Cardiac muscle cell (in vitro differentiated cells and primary cell): ENCODE data around the gene DBP. TPM values are rescaled to one million over a fixed set of nuclear protein-coding genes. Genes with fewer than 3 reads are reported as not detected.

Source experiments
- DNase-seq, 2 donors: peaks; one replicate each; pipeline versions ENCODE4 v3.0.0 to v3.0.0-alpha.2; 2010 to 2017; ENCODE audit warnings: low read depth in 1 of 2, low spot score in 1 of 2
- H3K27ac ChIP-seq: fragments of 200-600 bp; sonication (generic); 2 replicates; pipeline ENCODE4 v1.5.1; 2016
- H3K27me3 ChIP-seq: fragments of 200-600 bp; sonication (generic); 2 replicates; pipeline ENCODE4 v1.6.0; 2016; ENCODE audit warnings: control low read depth
- H3K36me3 ChIP-seq: fragments of 200-600 bp; sonication (generic); 2 replicates; pipeline ENCODE4 v1.5.1; 2016; ENCODE audit warnings: control low read depth
- H3K4me1 ChIP-seq: fragments of 200-600 bp; sonication (generic); 2 replicates; pipeline ENCODE4 v1.8.1; 2017; ENCODE audit warnings: low read depth, mild to moderate bottlenecking, mixed run types
- H3K4me3 ChIP-seq: fragments of 200-600 bp; sonication (generic); 2 replicates; pipeline ENCODE4 v1.5.1; 2016; ENCODE audit warnings: mild to moderate bottlenecking
- H3K9me3 ChIP-seq: fragments of 200-600 bp; sonication (generic); 2 replicates; pipeline ENCODE4 v1.5.1; 2017; ENCODE audit warnings: low read depth, mild to moderate bottlenecking, control low read depth
- CTCF ChIP-seq: IDR thresholded peaks from 2 replicates; pipeline ENCODE4 v1.5.1; 2012; ENCODE audit warnings: low read depth, mild to moderate bottlenecking, low read length
- polyA plus RNA-seq: library from polyadenylated mRNA; unstranded; fragments of >200 nt; fragmentation: Nextera tagmentation; extraction: Ambion mirVana; gene quantifications from 2 replicates; pipeline ENCODE4 v1.2.1, GENCODE V29; 2016
- total RNA-seq: library from RNA; depleted of rRNA; stranded (reverse); fragments of >200 nt; gene quantifications from 2 replicates; pipeline ENCODE4 v1.2.3, GENCODE V29; 2016

The DBP gene
- total and polyA plus RNA-seq, 2 experiments from 2014 or later: 23.3 to 30.0 TPM

- Histone ChIP-seq H3K36me3 (no peaks in the 10 kb centered on the region), H3K4me1 (peaks cover 8% of the 10 kb centered on the region), H3K27ac (no peak overlapping the region), H3K9me3 (no peaks in the 10 kb centered on the region), H3K4me3 (no peak overlapping the region), H3K27me3 (no peaks in the 10 kb centered on the region)
- DNase-seq: no peak
- no peak for TF ChIP-seq CTCF
These were observed 11.3 kb downstream of the DBP start for GRCh38 chr19:48625891-48626327.

- no peaks in the 10 kb centered on the region for H3K9me3 ChIP-seq
- DNase-seq: peak in 1 of 2 donors; percentile 23
- peak overlapping the region; percentile 62 for H3K4me3 ChIP-seq
- H3K27me3 ChIP-seq: no peaks in the 10 kb centered on the region
- H3K27ac ChIP-seq: peak overlapping the region; percentile 55
- TF ChIP-seq CTCF: no peak
- peaks cover 8% of the 10 kb centered on the region for H3K4me1 ChIP-seq
- no peaks in the 10 kb centered on the region for H3K36me3 ChIP-seq
These were observed 12.1 kb downstream of the DBP start for GRCh38 chr19:48624791-48625723.

GRCh38 chr19:48624067-48624594 is 13.0 kb downstream of the DBP start:
- no peaks in the 10 kb centered on the region for H3K36me3 ChIP-seq
- peak overlapping the region; percentile 80 for H3K27ac ChIP-seq
- no peaks in the 10 kb centered on the region for H3K27me3 ChIP-seq
- H3K9me3 ChIP-seq: no peaks in the 10 kb centered on the region
- peaks cover 8% of the 10 kb centered on the region for H3K4me1 ChIP-seq
- H3K4me3 ChIP-seq: peak overlapping the region; percentile 62
- DNase-seq: peak; percentile 99
- no peak for TF ChIP-seq CTCF

- no peak for TF ChIP-seq CTCF
- peak overlapping the region; percentile 18 for H3K4me3 ChIP-seq
- H3K9me3 ChIP-seq: no peaks in the 10 kb centered on the region
- H3K4me1 ChIP-seq: peaks cover 8% of the 10 kb centered on the region
- no peaks in the 10 kb centered on the region for H3K27me3 ChIP-seq
- no peaks in the 10 kb centered on the region for H3K36me3 ChIP-seq
- peak overlapping the region; percentile 80 for H3K27ac ChIP-seq
- DNase-seq: no peak
These were observed 13.6 kb downstream of the DBP start for GRCh38 chr19:48623556-48624066.

GRCh38 chr19:48619692-48620585 is 17.2 kb downstream of the DBP start:
- peak in 1 of 2 donors; percentile 39 for DNase-seq
- Histone ChIP-seq H3K4me1 (peaks cover 13% of the 10 kb centered on the region), H3K4me3 (peak overlapping the region; percentile 26), H3K27ac (peak overlapping the region; percentile 88), H3K27me3 (no peaks in the 10 kb centered on the region), H3K9me3 (no peaks in the 10 kb centered on the region), H3K36me3 (peaks cover 24% of the 10 kb centered on the region)
- TF ChIP-seq CTCF: no peak
